HG03571 (cell line): ENCODE measurements around the gene ZW10.

ENCODE experiments used
- ATAC-seq: cut with Tn5 transposase; IDR thresholded peaks from one replicate; pipeline ENCODE4 v1.9.1; 2021; ENCODE audit not compliant: unreplicated experiment

ZW10 gene

DNA sequence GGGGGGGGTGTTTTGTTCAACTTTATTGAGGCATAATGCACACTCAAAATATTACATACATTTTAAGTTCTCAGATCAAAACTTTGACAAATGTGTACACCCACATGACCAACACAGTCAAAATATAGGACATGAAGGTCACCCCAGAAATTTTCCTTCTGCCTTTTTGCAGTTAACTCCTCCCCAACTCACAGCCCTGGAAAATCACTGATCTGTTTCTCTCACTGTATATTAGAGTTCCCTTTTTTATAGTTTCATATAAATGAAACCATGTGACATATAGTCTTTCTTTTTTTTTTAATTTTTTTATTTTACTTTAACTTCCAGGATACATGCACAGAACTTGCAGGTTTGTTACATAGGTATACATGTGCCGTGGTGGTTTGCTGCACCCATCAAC is 72.0 kb downstream of the ZW10 start:
- no peak for ATAC-seq

DNA sequence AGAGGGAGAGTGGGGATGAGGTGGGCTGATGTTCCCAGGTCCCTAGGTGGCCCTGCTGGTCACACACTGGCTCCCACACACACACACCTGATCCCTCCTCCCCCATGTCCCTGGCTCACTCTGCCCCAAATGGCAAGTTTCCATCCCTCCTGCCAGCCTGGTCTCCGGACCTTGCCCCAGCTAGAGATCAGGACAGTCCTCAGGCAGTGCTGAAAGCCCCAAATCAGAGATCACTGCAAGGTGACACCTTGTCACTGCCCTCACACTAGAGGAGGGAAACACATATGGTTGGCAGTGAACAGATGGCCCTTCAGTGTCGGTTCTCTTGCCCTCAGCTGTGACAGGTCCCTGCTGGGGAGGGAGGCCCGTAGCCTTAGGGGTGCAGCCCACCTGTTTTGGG is 75.0 kb downstream of the ZW10 start:
- no peak for ATAC-seq

DNA sequence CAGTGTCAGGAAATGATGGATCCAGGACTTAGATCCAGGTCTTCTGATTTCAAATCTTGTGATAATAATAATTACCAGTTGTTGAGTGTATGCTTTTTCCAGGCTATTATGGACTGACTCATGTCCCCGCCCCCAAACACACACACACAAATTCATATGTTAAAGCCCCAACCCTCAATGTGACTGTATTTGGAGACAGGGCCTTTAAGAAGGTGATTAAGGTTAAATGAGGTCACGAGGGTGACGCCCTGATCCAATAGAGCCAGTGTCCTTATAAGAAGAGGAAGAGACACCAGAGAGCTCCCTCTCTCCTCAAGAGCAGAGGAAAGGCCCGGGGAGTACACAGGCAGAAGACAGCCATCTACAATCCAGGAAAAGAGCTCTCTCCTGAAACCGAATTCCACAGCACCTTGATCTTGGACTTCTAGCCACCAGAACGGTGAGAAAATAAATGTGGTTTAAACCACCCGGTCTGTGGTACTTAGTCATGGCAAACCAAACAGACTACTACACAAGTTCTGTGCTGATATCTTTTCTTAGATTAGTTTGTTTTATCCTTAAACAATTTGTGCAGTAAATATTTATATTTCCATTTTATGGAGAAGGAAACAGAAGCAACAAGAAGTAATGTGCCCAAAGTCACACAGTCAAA is 75.6 kb downstream of the ZW10 start:
- no peak for ATAC-seq

DNA sequence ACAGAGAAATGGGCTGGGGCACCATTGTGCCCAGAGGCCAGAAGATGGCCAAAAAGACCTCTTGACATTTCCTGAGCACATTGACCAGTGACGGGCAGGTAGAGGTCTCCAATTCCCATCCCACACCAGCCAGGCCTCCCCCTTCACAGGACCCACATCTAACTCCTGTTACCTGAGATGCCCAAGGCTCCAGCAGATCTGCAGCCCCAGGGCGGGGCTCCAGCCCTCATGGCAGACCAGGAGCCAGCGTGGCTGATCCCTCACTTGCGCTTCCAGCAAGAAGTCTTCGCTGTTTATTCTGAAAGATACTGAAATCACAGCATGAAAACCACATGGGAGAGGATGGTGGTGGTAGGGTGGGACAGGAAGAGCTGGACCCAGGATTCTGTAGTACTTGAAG is 76.4 kb downstream of the ZW10 start:
- ATAC-seq: no peak

DNA sequence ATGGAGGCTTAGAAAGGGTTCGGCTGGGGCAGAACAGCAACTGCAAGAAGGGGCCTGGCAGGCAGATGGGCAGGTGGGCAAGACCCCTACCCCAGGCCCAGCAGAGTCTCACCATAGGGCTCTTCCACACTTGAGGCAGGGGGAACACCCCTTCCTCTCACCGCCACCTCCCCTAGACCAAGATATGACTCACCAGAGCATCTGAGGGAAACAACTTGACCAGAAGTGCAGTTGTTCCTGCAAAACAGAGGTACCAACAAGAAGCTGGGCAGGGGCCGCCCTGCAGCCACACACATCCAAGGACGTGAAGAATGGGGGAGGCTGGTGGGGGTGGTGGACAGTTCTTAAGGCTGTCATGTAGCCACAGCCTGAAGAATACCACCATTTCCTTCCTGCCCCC is 78.3 kb downstream of the ZW10 start:
- ATAC-seq: no peak

DNA sequence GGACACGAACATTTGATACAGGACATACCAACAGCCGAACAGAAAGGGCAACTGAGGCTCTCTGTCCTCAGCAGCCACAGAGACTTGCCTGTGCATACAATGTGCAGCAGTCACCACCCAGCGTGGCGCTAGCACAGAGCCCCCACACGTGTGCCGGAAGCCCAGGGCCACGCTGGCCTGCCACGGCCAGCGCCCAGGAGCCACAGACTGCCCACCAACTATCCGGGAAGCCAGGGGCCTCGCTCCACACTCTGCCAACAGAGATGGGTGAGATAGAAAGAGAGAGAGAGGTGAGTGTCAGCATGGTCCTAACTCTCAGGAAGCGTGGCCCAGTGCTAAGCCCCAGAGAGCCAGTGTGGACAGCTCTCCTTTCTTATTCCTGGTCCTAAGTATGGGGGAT is 79.1 kb downstream of the ZW10 start:
- no peak for ATAC-seq

DNA sequence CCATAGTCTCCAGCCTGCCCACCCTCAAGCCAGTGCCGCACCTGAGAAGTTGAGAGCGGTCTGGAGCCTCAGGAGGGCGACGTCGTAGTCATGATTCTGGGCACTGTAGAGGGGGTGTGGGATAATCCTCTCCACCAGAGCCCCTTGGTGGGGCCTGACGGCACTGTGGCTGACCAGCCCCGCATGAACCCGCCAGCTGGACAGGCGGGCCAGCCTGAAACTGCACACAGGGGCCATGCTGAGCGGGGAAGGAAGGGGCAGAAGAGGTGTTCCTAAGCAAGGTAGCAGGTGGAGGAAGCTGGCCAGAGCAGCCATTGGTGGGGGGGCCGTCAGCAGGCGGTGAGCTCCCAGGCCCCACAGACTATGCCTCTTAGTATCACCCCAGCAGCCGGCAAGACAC is 80.5 kb downstream of the ZW10 start:
- ATAC-seq: no peak

DNA sequence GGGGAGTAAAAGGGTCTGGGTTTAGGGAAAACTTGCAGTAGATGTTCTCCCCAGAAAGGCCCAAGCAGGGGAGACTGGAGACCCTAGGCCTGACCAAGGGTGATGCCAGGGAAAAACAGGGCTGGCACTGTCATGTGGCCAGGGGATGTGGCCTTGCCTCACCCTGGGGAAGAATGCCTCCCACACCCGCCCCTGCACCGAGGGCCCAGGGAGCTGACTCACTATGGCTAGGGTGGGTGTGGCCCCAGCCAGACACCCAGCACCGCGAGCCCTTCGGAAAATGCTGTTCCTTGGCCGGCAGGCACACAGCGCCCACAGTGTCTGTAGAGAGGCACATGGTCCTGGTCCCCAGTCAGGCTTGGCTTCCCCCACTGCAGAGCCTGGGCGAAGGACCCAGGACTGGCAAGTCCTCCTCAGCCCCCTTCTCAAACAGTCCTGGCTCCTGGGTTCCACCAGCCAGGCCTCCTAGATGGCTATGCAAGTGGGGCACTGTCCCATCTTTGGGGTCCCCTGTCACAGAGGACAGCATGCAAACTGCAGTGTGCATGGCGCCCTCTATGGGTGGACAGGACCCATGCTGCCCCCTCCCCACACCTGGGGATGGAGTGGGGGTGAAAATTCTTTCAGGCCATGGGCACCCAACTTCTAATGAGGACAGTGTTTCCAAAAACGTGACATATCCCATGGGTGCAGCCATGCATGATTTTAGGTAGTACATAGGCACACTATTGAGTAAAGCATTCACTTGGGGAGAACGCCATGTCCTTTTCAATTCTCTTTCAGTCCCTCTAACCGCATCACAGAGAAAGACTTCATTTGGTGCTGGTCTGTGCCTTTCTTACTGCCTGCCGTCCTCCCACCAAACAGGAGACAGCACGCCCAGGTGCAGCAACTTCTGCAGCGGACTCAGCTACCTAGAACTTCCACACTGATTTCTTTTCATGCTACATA is 82.6 kb downstream of the ZW10 start:
- ATAC-seq: no peak

DNA sequence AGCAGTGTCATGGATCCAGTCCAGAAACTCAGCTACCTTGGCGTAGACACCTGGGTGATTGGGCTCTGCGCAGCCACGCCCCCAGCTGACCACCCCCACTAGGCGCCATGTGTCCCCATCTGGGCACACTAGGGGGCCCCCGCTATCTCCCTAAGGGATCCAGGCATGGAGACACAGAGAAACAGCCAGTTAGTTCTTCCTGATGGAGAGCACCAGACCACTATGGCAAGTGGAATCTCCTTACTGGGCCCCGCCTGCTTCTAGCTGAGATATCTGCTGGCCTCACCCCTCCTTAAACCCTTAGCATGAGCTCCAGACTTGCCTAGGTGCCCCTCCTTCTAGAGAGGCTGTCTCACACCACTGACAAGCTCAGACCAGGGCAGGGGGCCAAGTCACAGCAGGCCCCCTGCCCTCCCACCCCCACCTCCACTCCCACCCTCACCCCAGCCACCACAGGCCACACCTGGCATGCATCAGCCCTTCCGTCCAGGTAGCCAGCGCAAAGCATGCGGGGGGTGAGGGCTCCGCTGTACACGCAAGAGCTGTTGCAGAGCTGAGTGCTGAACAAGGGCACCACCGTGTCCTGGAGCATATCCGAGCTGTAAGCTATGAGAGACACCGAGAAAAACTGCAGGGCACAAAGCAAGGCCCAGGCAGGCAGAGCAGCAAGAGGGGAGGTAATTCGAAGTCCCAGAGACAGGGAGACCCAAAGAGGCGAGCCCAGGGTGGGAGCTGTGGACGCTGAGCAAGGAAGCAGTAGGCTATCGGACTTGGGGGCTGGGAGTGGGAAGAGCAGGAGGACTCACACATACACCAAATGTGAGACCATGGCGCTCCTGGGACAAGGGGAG is 83.5 kb downstream of the ZW10 start:
- ATAC-seq: no peak

DNA sequence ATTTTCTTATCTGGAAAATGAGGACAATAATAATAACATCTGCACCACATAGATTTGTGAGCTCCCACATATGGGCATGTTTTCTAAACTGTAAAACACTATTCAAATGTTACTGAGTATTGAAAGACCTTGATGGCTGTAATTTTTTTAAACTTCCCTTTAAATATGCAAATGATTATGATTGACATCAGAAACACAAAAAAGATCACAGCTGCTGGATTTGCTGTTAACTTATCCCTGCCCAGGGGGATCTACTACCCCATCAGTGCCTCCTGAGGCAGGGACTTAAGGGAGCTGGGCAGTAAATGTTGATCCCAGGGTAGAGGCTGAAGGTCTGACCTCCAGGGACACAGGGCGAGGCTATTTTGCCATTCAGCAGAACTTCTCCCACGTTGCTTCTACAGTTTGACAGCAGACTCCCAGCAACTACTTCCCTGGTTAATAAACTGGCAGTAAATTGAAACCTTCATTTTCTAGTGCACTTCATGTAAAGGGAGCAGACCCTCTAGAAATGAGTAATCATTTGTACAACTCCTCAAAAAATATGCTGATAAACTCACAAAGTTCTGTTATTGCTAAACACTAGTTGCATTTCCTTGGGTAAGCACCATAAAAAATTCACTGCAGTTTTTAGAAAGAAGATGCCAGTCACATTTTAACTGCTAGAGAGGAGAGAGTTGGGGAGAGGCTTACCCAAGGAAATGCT is 87.7 kb downstream of the ZW10 start:
- no peak for ATAC-seq

DNA sequence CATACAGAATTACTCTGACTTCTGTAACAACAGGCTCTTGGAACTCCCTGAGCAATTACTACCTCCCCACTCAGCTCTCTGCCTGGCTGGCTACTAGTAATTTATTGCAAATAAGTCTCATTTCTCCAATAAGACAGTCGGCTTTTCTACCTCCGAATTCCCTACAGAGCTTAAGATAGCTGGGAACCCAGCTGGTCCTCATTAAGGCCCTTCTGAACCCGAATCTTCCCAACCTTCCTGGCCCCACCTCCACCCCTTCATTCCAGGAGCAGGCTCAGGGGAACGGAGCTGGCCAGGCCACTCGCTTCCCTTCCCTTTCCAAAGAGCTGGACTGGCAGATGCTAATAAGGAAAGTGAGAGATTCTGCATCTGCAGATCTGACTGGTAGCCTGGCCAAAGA is 89.0 kb downstream of the ZW10 start:
- no peak for ATAC-seq

DNA sequence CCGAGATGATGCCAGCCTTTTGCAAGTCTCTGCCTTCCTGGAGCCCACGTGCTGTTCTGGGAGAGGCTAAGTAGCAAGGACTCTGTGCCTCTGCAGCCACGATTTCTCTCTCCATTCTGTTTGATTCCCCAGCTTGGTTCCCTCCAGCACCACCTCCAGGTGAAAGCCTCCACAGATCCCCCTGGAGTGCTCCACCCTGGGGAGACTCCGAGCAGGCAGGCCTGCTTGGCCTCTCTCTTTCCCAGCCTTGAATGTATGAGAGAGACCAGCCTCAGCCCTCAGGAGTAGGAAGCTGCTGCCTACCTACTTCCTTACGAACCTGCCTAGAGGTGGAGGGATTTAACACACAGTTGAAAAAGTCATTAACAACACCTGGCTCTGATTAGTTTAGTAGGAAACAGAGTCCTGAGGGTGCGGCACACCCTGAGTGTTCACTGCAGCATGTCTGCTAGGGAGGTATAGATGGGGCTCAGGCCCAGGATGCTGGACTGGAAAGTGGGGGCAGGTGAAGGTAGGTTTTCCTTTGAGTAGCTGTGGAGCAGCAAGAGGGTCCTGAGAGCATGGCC is 89.9 kb downstream of the ZW10 start:
- no peak for ATAC-seq
